ENCODE results near the gene ADPRHL1. TPM values are rescaled to one million over a fixed set of nuclear protein-coding genes. Genes with fewer than 3 reads are reported as not detected.

Gene ADPRHL1
- total RNA-seq, 1 donor from 2014 or later, result 2.7 TPM

GRCh38 chr13:113411216-113412023 is 41.9 kb downstream of the ADPRHL1 start:
- Histone ChIP-seq H3K36me3 (no peaks in the 10 kb centered on the region), H3K4me1 (no peaks in the 10 kb centered on the region), H3K27ac (no peak overlapping the region), H3K4me3 (no peak overlapping the region), H3K9me3 (no peaks in the 10 kb centered on the region), H3K27me3 (ENCODE audit: low read depth) (peaks cover 20% of the 10 kb centered on the region)
- no peak for TF ChIP-seq CTCF (IDR thresholded peaks at IDR 0.05)
- DNase-seq, result peak; percentile 37
- intact Hi-C loops (cut with DNase I), result no loop called here
- ATAC-seq, result peak in 1 of 2 donors; percentile 18

GRCh38 chr13:113410472-113411201 is 42.7 kb downstream of the ADPRHL1 start:
- ATAC-seq, result no peak

GRCh38 chr13:113408562-113408961 is 44.7 kb downstream of the ADPRHL1 start:
- no peak for DNase-seq
- ATAC-seq, result no peak
- H3K9me3 ChIP-seq, result no peaks in the 10 kb centered on the region
- no peak for TF ChIP-seq CTCF (IDR thresholded peaks at IDR 0.05)
- no peaks in the 10 kb centered on the region for H3K36me3 ChIP-seq
- no peak overlapping the region for H3K27ac ChIP-seq
- no peak overlapping the region for H3K4me3 ChIP-seq
- intact Hi-C loops (cut with DNase I), result no loop called here
- no peaks in the 10 kb centered on the region for H3K4me1 ChIP-seq
- peaks cover 32% of the 10 kb centered on the region for H3K27me3 ChIP-seq (ENCODE audit: low read depth)

More at GRCh38 chr13:113410472-113411201, 42.7 kb downstream of the ADPRHL1 start:
- H3K36me3 ChIP-seq, result no peaks in the 10 kb centered on the region
- TF ChIP-seq CTCF (IDR thresholded peaks at IDR 0.05), result no peak
- H3K27ac ChIP-seq, result peak overlapping the region; percentile 9
- H3K27me3 ChIP-seq (ENCODE audit: low read depth), result peaks cover 27% of the 10 kb centered on the region
- no peaks in the 10 kb centered on the region for H3K4me1 ChIP-seq
- intact Hi-C loops (cut with DNase I), result no loop called here
- H3K4me3 ChIP-seq, result no peak overlapping the region
- DNase-seq, result peak; percentile 45
- H3K9me3 ChIP-seq, result no peaks in the 10 kb centered on the region

GRCh38 chr13:113407531-113408393 is 45.5 kb downstream of the ADPRHL1 start:
- intact Hi-C loops (cut with DNase I), result no loop called here
- no peak overlapping the region for H3K27ac ChIP-seq
- no peak overlapping the region for H3K4me3 ChIP-seq
- H3K27me3 ChIP-seq (ENCODE audit: low read depth), result peaks cover 32% of the 10 kb centered on the region
- no peaks in the 10 kb centered on the region for H3K4me1 ChIP-seq
- DNase-seq (no peak), ATAC-seq (no peak)
- no peaks in the 10 kb centered on the region for H3K9me3 ChIP-seq
- TF ChIP-seq CTCF (IDR thresholded peaks at IDR 0.05), result no peak
- no peaks in the 10 kb centered on the region for H3K36me3 ChIP-seq

- H3K27ac ChIP-seq, result no peak overlapping the region
- peaks cover 32% of the 10 kb centered on the region for H3K27me3 ChIP-seq (ENCODE audit: low read depth)
- ATAC-seq (no peak), DNase-seq (no peak)
- no peaks in the 10 kb centered on the region for H3K9me3 ChIP-seq
- intact Hi-C loops (cut with DNase I), result no loop called here
- no peak for TF ChIP-seq CTCF (IDR thresholded peaks at IDR 0.05)
- H3K36me3 ChIP-seq, result no peaks in the 10 kb centered on the region
- no peak overlapping the region for H3K4me3 ChIP-seq
- no peaks in the 10 kb centered on the region for H3K4me1 ChIP-seq
Observed at GRCh38 chr13:113407103-113407530, 46.2 kb downstream of the ADPRHL1 start.

Data from lower lobe of right lung (tissue), 2 donors.